CD4-positive, alpha-beta T cell treated with Interleukin-12 subunit alpha and Interleukin-12 subunit beta, for 1 hour (primary cell): Measurements from ENCODE around the gene TIMP2.

ENCODE experiments used
- DNase-seq: peaks from one replicate; pipeline ENCODE4 v3.0.0-alpha.2; 2020

The TIMP2 gene

GRCh38 chr17:78831688-78832540 is 93.3 kb downstream of the TIMP2 start:
- DNase-seq, result no peak

GRCh38 chr17:78829477-78829876 is 95.7 kb downstream of the TIMP2 start:
- DNase-seq, result no peak

- no peak for DNase-seq
Measured at GRCh38 chr17:78828470-78829185, 96.6 kb downstream of the TIMP2 start.

GRCh38 chr17:78826836-78827509 is 98.2 kb downstream of the TIMP2 start:
- no peak for DNase-seq

- no peak for DNase-seq
Measured at GRCh38 chr17:78826421-78826820, 98.8 kb downstream of the TIMP2 start.

GRCh38 chr17:78825696-78826095 is 99.5 kb downstream of the TIMP2 start:
- no peak for DNase-seq

- no peak for DNase-seq
Measured at GRCh38 chr17:78824240-78824639, 100.9 kb downstream of the TIMP2 start.

GRCh38 chr17:78823282-78824046 is 101.7 kb downstream of the TIMP2 start:
- no peak for DNase-seq

- no peak for DNase-seq
Measured at GRCh38 chr17:78822552-78822951, 102.6 kb downstream of the TIMP2 start.

GRCh38 chr17:78821961-78822360 is 103.2 kb downstream of the TIMP2 start:
- DNase-seq, result no peak

GRCh38 chr17:78820841-78821240 is 104.3 kb downstream of the TIMP2 start:
- DNase-seq, result no peak

GRCh38 chr17:78819806-78820792 is 105.1 kb downstream of the TIMP2 start:
- DNase-seq, result no peak

- DNase-seq, result no peak
Measured at GRCh38 chr17:78819402-78819801, 105.8 kb downstream of the TIMP2 start.

- peak; percentile 73 for DNase-seq
Measured at GRCh38 chr17:78818932-78819331, 106.3 kb downstream of the TIMP2 start.

GRCh38 chr17:78818152-78818846 is 106.9 kb downstream of the TIMP2 start:
- no peak for DNase-seq

- DNase-seq, result peak; percentile 85
Measured at GRCh38 chr17:78817123-78817522, 108.1 kb downstream of the TIMP2 start.

GRCh38 chr17:78815696-78816095 is 109.5 kb downstream of the TIMP2 start:
- DNase-seq, result no peak

- peak; percentile 33 for DNase-seq
Measured at GRCh38 chr17:78812855-78813254, 112.3 kb downstream of the TIMP2 start.

GRCh38 chr17:78808163-78808562 is 117.0 kb downstream of the TIMP2 start:
- no peak for DNase-seq

- peak; percentile 74 for DNase-seq
Measured at GRCh38 chr17:78806451-78806850, 118.7 kb downstream of the TIMP2 start.

GRCh38 chr17:78805301-78805700 is 119.9 kb downstream of the TIMP2 start:
- peak; percentile 71 for DNase-seq
